GM23248 (cell line): ENCODE data around the gene CCDC15.

Source experiments
- EZH2 ChIP-seq: fragments of 200-600 bp; sonication (generic); IDR thresholded peaks from 2 replicates; pipeline ENCODE4 v1.6.1; 2018; ENCODE audit warnings: antibody characterized with exemption, mild to moderate bottlenecking; ENCODE audit not compliant: insufficient read depth, poor library complexity, severe bottlenecking
- EZH2phosphoT487 ChIP-seq: fragments of 200-600 bp; sonication (generic); IDR thresholded peaks from 2 replicates; pipeline ENCODE4 v1.6.1; 2018; ENCODE audit warnings: antibody characterized with exemption, moderate library complexity, mild to moderate bottlenecking, low read depth; ENCODE audit not compliant: insufficient read depth

- TF ChIP-seq EZH2: no peak
- no peak for TF ChIP-seq EZH2phosphoT487
Observed at GRCh38 chr11:124919898-124920297, 34.1 kb upstream of the CCDC15 start.
